SK-N-SH (cell line): Measurements from ENCODE around the gene AHCY. TPM values are rescaled to one million over a fixed set of nuclear protein-coding genes. Genes with fewer than 3 reads are reported as not detected.

Experiments
- CTCF ChIA-PET: fragments of 300-600, 350-600 bp; formaldehyde crosslinking; extraction: SDS; loops from one replicate; lab custom pipeline; 2021; lab: Yijun Ruan, JAX
- POLR2A ChIA-PET: fragments of 350-600 bp; sonication (Branson Sonifier 250); formaldehyde crosslinking; extraction: SDS; loops from one replicate; lab custom pipeline; 2020; ENCODE audit warnings: antibody characterized with exemption, inconsistent platforms; lab: Yijun Ruan, JAX
- DNase-seq: peaks from one replicate; pipeline ENCODE4 v3.0.0; 2012
- H2AFZ ChIP-seq: fragments of 200-600 bp; sonication (generic); 2 replicates; pipeline ENCODE4 v1.8.1; 2016; ENCODE audit warnings: antibody characterized with exemption, mild to moderate bottlenecking, low read depth
- H3F3A ChIP-seq: fragments of 200-600 bp; sonication (generic); replicated peaks from 2 replicates; pipeline ENCODE3; 2016; ENCODE audit warnings: antibody characterized with exemption, mild to moderate bottlenecking; ENCODE audit not compliant: insufficient read depth
- H3K27ac ChIP-seq, 2 experiments: fragments of 200-500 bp in 1 of 2; fragments of 200-600 bp in 1 of 2; sonication (Bioruptor generic) in 1 of 2; sonication (generic), shearing (Covaris generic) in 1 of 2; 2 replicates each; pipeline versions ENCODE4 v1.5.1 to v1.6.1; 2014 to 2016; ENCODE audit warnings: low read depth in 2 of 2, inconsistent platforms in 1 of 2, low read length in 1 of 2, mild to moderate bottlenecking in 1 of 2, mixed read lengths in 1 of 2
- H3K27me3 ChIP-seq: fragments of 200-600 bp; sonication (generic), shearing (Covaris generic); 2 replicates; pipeline ENCODE4 v1.6.1; 2016; ENCODE audit warnings: mixed run types; ENCODE audit not compliant: insufficient read depth
- H3K36me3 ChIP-seq, 2 experiments: fragments of 200-500 bp in 1 of 2; fragments of 200-600 bp in 1 of 2; sonication (Bioruptor generic) in 1 of 2; sonication (generic) in 1 of 2; replicated peaks in 1 of 2; 2 replicates each; pipeline versions ENCODE3 to v1.5.1; 2014 to 2016; ENCODE audit warnings: low read length in 1 of 2, mild to moderate bottlenecking in 1 of 2; ENCODE audit not compliant: insufficient read depth in 2 of 2, control insufficient read depth in 1 of 2
- H3K4me1 ChIP-seq, 2 experiments: fragments of 200-500 bp in 1 of 2; fragments of 200-600 bp in 1 of 2; sonication (Bioruptor generic) in 1 of 2; sonication (generic), shearing (Covaris generic) in 1 of 2; 2 replicates each; pipeline versions ENCODE4 v1.5.1 to v1.6.1; 2014 to 2016; ENCODE audit warnings: low read depth in 1 of 2, low read length in 1 of 2, mixed run types in 1 of 2; ENCODE audit not compliant: insufficient read depth in 2 of 2, control insufficient read depth in 1 of 2
- H3K4me2 ChIP-seq: fragments of 200-600 bp; sonication (generic), shearing (Covaris generic); 2 replicates; pipeline ENCODE4 v1.6.1; 2017; ENCODE audit warnings: mixed run types
- H3K4me3 ChIP-seq, 2 experiments: fragments of 200-500 bp in 1 of 2; fragments of 200-600 bp in 1 of 2; sonication (Bioruptor generic) in 1 of 2; sonication (generic), shearing (Covaris generic) in 1 of 2; 2 replicates each; pipeline versions ENCODE4 v1.5.1 to v1.8.1; 2014 to 2016; ENCODE audit warnings: low read depth in 2 of 2, inconsistent platforms in 1 of 2, low read length in 1 of 2, mild to moderate bottlenecking in 1 of 2, mixed read lengths in 1 of 2, moderate library complexity in 1 of 2
- H3K79me2 ChIP-seq: fragments of 200-600 bp; sonication (generic); 2 replicates; pipeline ENCODE4 v1.8.1; 2017; ENCODE audit warnings: mild to moderate bottlenecking; ENCODE audit not compliant: insufficient read depth
- H3K9ac ChIP-seq: fragments of 200-600 bp; sonication (generic); 2 replicates; pipeline ENCODE4 v1.6.1; 2017; ENCODE audit warnings: mixed run types
- H3K9me2 ChIP-seq: fragments of 200-600 bp; sonication (generic); 2 replicates; pipeline ENCODE4 v1.6.1; 2017; ENCODE audit warnings: mixed run types
- H3K9me3 ChIP-seq: fragments of 200-600 bp; sonication (generic); 2 replicates; pipeline ENCODE4 v1.6.1; 2017; ENCODE audit warnings: mixed run types, mild to moderate bottlenecking, moderate library complexity
- H4K20me1 ChIP-seq: fragments of 200-600 bp; sonication (generic); 2 replicates; pipeline ENCODE4 v1.6.1; 2017; ENCODE audit warnings: mild to moderate bottlenecking, mixed run types; ENCODE audit not compliant: insufficient read depth
- CHD2 ChIP-seq: fragments of 150-350 bp; IDR thresholded peaks from 2 replicates; pipeline ENCODE4 v1.6.1; 2018; ENCODE audit warnings: low read length; ENCODE audit not compliant: partially characterized antibody
- CTCF ChIP-seq: fragments of 200-600 bp; sonication (generic); IDR thresholded peaks from 2 replicates; pipeline ENCODE4 v1.6.1; 2017; ENCODE audit warnings: antibody characterized with exemption, mild to moderate bottlenecking, moderate library complexity
- ELF1 ChIP-seq: IDR thresholded peaks from 2 replicates; pipeline ENCODE4 v1.4.0; 2012
- EP300 ChIP-seq, 2 experiments: IDR thresholded peaks; 2 replicates each; pipeline versions ENCODE4 v1.4.0 to v1.6.1; 2012; ENCODE audit warnings: borderline replicate concordance in 1 of 2, low read depth in 1 of 2, low read length in 1 of 2
- EZH2phosphoT487 ChIP-seq: fragments of 200-600 bp; sonication (generic); IDR thresholded peaks from 2 replicates; pipeline ENCODE4 v1.6.1; 2017; ENCODE audit warnings: low read depth, mixed run types, mild to moderate bottlenecking, antibody characterized with exemption, moderate library complexity, borderline replicate concordance
- FOSL2 ChIP-seq: IDR thresholded peaks from 2 replicates; pipeline ENCODE4 v1.4.0; 2012; ENCODE audit warnings: low read depth, mild to moderate bottlenecking, moderate library complexity, borderline replicate concordance
- FOXM1 ChIP-seq: IDR thresholded peaks from 2 replicates; pipeline ENCODE4 v1.4.0; 2012; ENCODE audit warnings: low read depth, mild to moderate bottlenecking
- MEF2A ChIP-seq: IDR thresholded peaks from 2 replicates; pipeline ENCODE4 v1.4.0; 2012; ENCODE audit warnings: low read depth, borderline replicate concordance
- NFIC ChIP-seq: IDR thresholded peaks from 2 replicates; pipeline ENCODE4 v1.4.0; 2012; ENCODE audit warnings: borderline replicate concordance
- NRF1 ChIP-seq: IDR thresholded peaks from 2 replicates; pipeline ENCODE4 v1.6.1; 2012; ENCODE audit warnings: low read depth, mild to moderate bottlenecking, low read length
- POLR2AphosphoS5 ChIP-seq: IDR thresholded peaks from 2 replicates; pipeline ENCODE4 v1.6.1; 2012; ENCODE audit warnings: low read depth, low read length
- RCOR1 ChIP-seq: fragments of 150-350 bp; IDR thresholded peaks from 2 replicates; pipeline ENCODE4 v1.6.1; 2017; ENCODE audit warnings: antibody characterized with exemption, low read length
- RFX5 ChIP-seq: IDR thresholded peaks from 2 replicates; pipeline ENCODE4 v1.6.1; 2012; ENCODE audit warnings: mild to moderate bottlenecking, improper control_type of control experiment, low read length
- RXRA ChIP-seq: IDR thresholded peaks from 2 replicates; pipeline ENCODE4 v1.4.0; 2012; ENCODE audit warnings: low read depth, mild to moderate bottlenecking, borderline replicate concordance
- SIN3A ChIP-seq: IDR thresholded peaks from 2 replicates; pipeline ENCODE4 v1.6.1; 2012; ENCODE audit warnings: low read depth, mild to moderate bottlenecking, low read length, moderate library complexity, borderline replicate concordance
- TCF12 ChIP-seq: IDR thresholded peaks from 2 replicates; pipeline ENCODE4 v1.4.0; 2012
- TEAD4 ChIP-seq: IDR thresholded peaks from 2 replicates; pipeline ENCODE4 v1.4.0; 2012; ENCODE audit warnings: mild to moderate bottlenecking, borderline replicate concordance; ENCODE audit not compliant: insufficient read depth
- USF2 ChIP-seq: fragments of 150-350 bp; IDR thresholded peaks from 2 replicates; pipeline ENCODE4 v1.6.1; 2017; ENCODE audit warnings: antibody characterized with exemption, low read length, low read depth, borderline replicate concordance
- YY1 ChIP-seq: IDR thresholded peaks from 2 replicates; pipeline ENCODE4 v1.4.0; 2012; ENCODE audit warnings: low read depth, mild to moderate bottlenecking
- WGBS: methylation state at CpG from one replicate; pipeline ENCODE4 v1.1.6; 2017; ENCODE audit warnings: low lambda C conversion rate; 5-methylcytosine and 5-hydroxymethylcytosine counted together
- polyA plus RNA-seq, 3 experiments: library from polyadenylated mRNA; depleted of rRNA; stranded (reverse); fragments of >200 nt; gene quantifications; 2 replicates each; pipeline ENCODE4 v1.2.3, GENCODE V29; 2012
- TF ChIP-seq, protein P1 (sequence below): IDR thresholded peaks from 2 replicates; pipeline ENCODE4; 2012

The AHCY gene
- polyA plus RNA-seq, 1 of the 3 experiments (the other 2 are of a cell fraction) = 196 TPM

DNA sequence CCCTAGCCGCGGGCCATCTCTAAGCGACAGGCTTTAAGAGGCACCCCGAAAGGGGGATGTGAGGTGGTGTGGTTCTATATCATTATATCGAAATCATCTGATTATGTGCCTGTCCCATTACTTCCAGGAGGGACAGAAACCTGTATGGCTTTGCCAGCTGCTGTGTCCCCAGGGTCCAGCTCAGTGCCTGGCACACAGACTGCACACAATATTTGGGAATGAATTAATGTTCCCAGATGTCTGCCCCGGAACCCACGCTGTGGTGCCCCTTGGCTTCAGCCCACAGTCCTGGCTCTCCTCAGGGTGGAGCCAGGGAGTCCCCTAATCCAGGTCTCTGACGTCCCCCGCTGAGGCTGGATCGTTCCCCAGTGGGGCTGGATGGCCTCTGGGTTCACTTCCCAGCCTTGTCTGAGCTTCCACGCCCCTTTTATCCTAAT, 8.9 kb upstream of the AHCY start:
- Histone ChIP-seq H3F3A (no peaks in the 10 kb centered on the region), H3K4me3 (no peak overlapping the region; a peak in 1 of 4 replicates), H4K20me1 (no peaks in the 10 kb centered on the region), H3K36me3 (no peaks in the 10 kb centered on the region), H3K9ac (no peak overlapping the region), H3K27ac (no peak overlapping the region), H3K4me2 (peak overlapping the region; percentile 70), H3K9me2 (no peaks in the 10 kb centered on the region), H3K27me3 (no peaks in the 10 kb centered on the region), H3K79me2 (no peaks in the 10 kb centered on the region), H3K4me1 (peaks cover 0 to 4% of the 10 kb centered on the region in 2 experiments; a peak in 2 of 4 replicates), H2AFZ (0 out of 2 replicates have a peak overlapping the region, but pooled peaks have one; percentile 84), H3K9me3 (no peaks in the 10 kb centered on the region)
- WGBS = 96% methylated on average over 8 of the region's 11 CpGs
- DNase-seq = no peak
- ChIA-PET POLR2A (interaction anchor here (0.9 to 2.0 kb wide), 3 partner anchors 9 to 232 kb away, joined by 3 to 7 read pairs (median 5); partner anchors contain the start of gene AHCY), CTCF (interaction anchor here (0.6 to 4.1 kb wide), 133 partner anchors 9 to 512 kb away, joined by 3 to 101 read pairs (median 5); partner anchors contain the start of genes AHCY, DYNLRB1, ITCH and MAP1LC3A)
- TF ChIP-seq RFX5 (no peak), NRF1 (no peak), SIN3A (no peak), USF2 (no peak), TEAD4 (no peak)

DNA sequence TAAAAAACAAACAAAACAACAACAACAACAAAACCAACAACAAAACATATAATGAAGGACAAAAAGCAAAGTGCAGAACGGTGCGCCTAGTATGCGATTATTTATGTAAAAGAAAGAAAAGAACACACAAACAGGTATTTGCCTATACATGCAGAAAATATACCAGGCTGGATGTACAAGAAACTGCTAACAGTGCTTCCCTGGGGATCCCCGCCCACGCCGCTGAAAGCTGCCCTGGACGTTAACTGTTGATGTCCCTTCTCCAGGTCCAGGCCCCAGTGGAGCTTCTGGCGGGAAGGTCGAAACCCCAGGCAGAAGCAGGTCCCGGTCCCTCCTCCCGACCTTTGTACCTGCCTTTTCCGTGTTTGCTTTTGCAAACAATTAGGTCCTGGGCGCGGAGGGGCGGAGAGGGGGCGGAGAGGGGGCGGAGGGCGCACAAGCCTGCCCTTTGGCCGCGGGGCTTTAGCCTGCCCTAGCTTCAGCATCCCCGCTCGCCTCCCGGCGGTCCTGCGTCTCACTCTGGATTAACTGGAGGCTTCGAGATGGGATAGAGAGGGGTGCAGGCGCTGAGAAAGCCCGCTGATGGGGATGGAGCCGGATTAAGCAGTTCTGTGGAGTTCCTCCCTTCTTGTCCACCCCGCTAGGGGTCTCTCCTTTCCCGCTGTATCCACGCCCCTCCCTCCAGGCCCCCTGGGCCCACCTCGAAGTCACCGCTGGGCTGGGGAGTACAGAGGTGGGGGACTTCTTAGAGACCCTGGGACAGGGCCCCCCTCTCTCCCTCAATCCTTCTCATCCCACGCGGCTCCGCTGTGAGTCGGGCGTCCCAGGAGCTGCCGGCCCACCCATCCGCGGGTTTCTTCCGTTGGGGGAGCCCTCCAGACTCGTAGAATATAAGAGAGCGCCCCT, 8.2 kb upstream of the AHCY start:
- peaks cover 0 to 1% of the 10 kb centered on the region in 2 experiments; a peak in 2 of 4 replicates for H3K4me1 ChIP-seq
- H3K9me2 ChIP-seq = no peaks in the 10 kb centered on the region
- H3K4me3 ChIP-seq = no peak overlapping the region
- no peaks in the 10 kb centered on the region for H3K36me3 ChIP-seq
- H3K27me3 ChIP-seq = no peaks in the 10 kb centered on the region
- H4K20me1 ChIP-seq = no peaks in the 10 kb centered on the region
- H3K9me3 ChIP-seq = no peaks in the 10 kb centered on the region
- no peak for DNase-seq
- no peak overlapping the region for H3K4me2 ChIP-seq
- WGBS = 70% methylated on average over 23 of the region's 45 CpGs
- ChIA-PET CTCF (interaction anchor here (0.8 to 4.1 kb wide), 38 partner anchors 9 to 513 kb away, joined by 3 to 101 read pairs (median 12); partner anchors contain the start of genes AHCY and DYNLRB1), POLR2A (interaction anchor here (2.0 kb wide), 1 partner anchor 9 kb away, joined by 7 read pairs; the partner anchor contains the start of gene AHCY)
- no peak overlapping the region for H3K9ac ChIP-seq
- H3K27ac ChIP-seq = no peak overlapping the region
- H2AFZ ChIP-seq = no peak overlapping the region
- H3F3A ChIP-seq = no peaks in the 10 kb centered on the region
- no peaks in the 10 kb centered on the region for H3K79me2 ChIP-seq
- no peak for TF ChIP-seq RFX5
- TF ChIP-seq FOSL2 = no peak
- no peak for TF ChIP-seq YY1
- no peak for TF ChIP-seq MEF2A
- TF ChIP-seq TEAD4 = no peak
- TF ChIP-seq NRF1 = no peak
- no peak for TF ChIP-seq TCF12
- no peak for TF ChIP-seq RXRA
- TF ChIP-seq CHD2 = no peak
- no peak for TF ChIP-seq EZH2phosphoT487
- no peak for TF ChIP-seq USF2
- no peak for TF ChIP-seq ELF1
- TF ChIP-seq CTCF = no peak
- no peak for TF ChIP-seq FOXM1
- no peak for TF ChIP-seq POLR2AphosphoS5
- no peak for TF ChIP-seq EP300 (IDR thresholded peaks at IDR 0.05; ENCODE audit: borderline replicate concordance in 1 of 2, low read depth in 1 of 2, low read length in 1 of 2)
- no peak for TF ChIP-seq NFIC
- TF ChIP-seq RCOR1 = no peak
- TF ChIP-seq, protein P1, sequence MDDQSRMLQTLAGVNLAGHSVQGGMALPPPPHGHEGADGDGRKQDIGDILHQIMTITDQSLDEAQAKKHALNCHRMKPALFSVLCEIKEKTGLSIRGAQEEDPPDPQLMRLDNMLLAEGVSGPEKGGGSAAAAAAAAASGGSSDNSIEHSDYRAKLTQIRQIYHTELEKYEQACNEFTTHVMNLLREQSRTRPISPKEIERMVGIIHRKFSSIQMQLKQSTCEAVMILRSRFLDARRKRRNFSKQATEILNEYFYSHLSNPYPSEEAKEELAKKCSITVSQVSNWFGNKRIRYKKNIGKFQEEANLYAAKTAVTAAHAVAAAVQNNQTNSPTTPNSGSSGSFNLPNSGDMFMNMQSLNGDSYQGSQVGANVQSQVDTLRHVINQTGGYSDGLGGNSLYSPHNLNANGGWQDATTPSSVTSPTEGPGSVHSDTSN = no peak
